GM12878 (cell line): ENCODE data around the gene KRT78. TPM values are rescaled to one million over a fixed set of nuclear protein-coding genes. Genes with fewer than 3 reads are reported as not detected.

Source experiments
- ATAC-seq: fragments of 200-7000 bp; cut with Tn5 transposase; 3 replicates; pipeline ENCODE4 v1.9.1; 2020; ENCODE audit warnings: mild to moderate bottlenecking, moderate library complexity
- BruUV-seq: library from RNA; stranded (reverse); fragments of 400-500 nt; replicated peaks from 2 replicates; lab custom pipeline; 2021; lab: Mats Ljungman, UMichigan
- CTCF ChIA-PET: fragments of 300-600 bp; sonication (Branson Sonifier 250); formaldehyde crosslinking; extraction: SDS; loops from one replicate; lab custom pipeline; 2021; ENCODE audit warnings: inconsistent platforms; lab: Yijun Ruan, JAX
- POLR2A ChIA-PET: fragments of 350-600 bp; formaldehyde crosslinking; extraction: SDS; loops from one replicate; lab custom pipeline; 2021; ENCODE audit warnings: inconsistent platforms; lab: Charles Lee
- RAD21 ChIA-PET: fragments of 300-600 bp; sonication (Branson Sonifier 250); formaldehyde crosslinking; loops from one replicate; lab custom pipeline; 2023; ENCODE audit warnings: antibody characterized with exemption; ENCODE audit not compliant: unreplicated experiment; lab: Charles Lee
- SMC1A ChIA-PET: fragments of 300-600 bp; sonication (Branson Sonifier 250); formaldehyde crosslinking; loops from one replicate; lab custom pipeline; 2023; ENCODE audit not compliant: unreplicated experiment, uncharacterized antibody; lab: Charles Lee
- DNase-seq: peaks from one replicate; pipeline ENCODE4 v3.0.0-alpha.2; 2011; ENCODE audit warnings: low read depth, low spot score
- FAIRE-seq: peaks from 3 replicates; lab custom pipeline; 2011; peaks lifted over from hg19 to GRCh38; lab: Jason Lieb, UNC
- H2AFZ ChIP-seq: 2 replicates; pipeline ENCODE4 v1.6.0; 2011; ENCODE audit warnings: low read depth, low read length, control low read depth; ENCODE audit not compliant: control insufficient read depth
- H3K27ac ChIP-seq: 2 replicates; pipeline ENCODE4 v1.5.1; 2011; ENCODE audit warnings: control low read depth; ENCODE audit not compliant: control insufficient read depth, insufficient read depth
- H3K27me3 ChIP-seq, 2 experiments: replicated peaks in 1 of 2; 2 replicates each; pipeline versions ENCODE4 v1.6.0 to v1.6.1; 2011; ENCODE audit warnings: low read length in 1 of 2; ENCODE audit not compliant: control insufficient read depth in 2 of 2, insufficient read depth in 2 of 2
- H3K36me3 ChIP-seq, 2 experiments: 2 replicates each; pipeline ENCODE4 v1.5.1; 2011; ENCODE audit warnings: low read length in 1 of 2; ENCODE audit not compliant: control insufficient read depth in 2 of 2, insufficient read depth in 2 of 2
- H3K4me1 ChIP-seq: 2 replicates; pipeline ENCODE4 v1.6.1; 2011; ENCODE audit warnings: mild to moderate bottlenecking, low read length, moderate library complexity, mixed read lengths; ENCODE audit not compliant: control insufficient read depth, insufficient read depth
- H3K4me2 ChIP-seq: 2 replicates; pipeline ENCODE4 v1.6.0; 2011; ENCODE audit warnings: control low read depth; ENCODE audit not compliant: control insufficient read depth, insufficient read depth
- H3K4me3 ChIP-seq: fragments of 200-600 bp; sonication (generic); 2 replicates; pipeline ENCODE4 v1.5.1; 2016
- H3K79me2 ChIP-seq: 2 replicates; pipeline ENCODE4 v1.6.0; 2011; ENCODE audit warnings: low read length; ENCODE audit not compliant: control insufficient read depth, insufficient read depth
- H3K9ac ChIP-seq: 2 replicates; pipeline ENCODE4 v1.8.0; 2011; ENCODE audit warnings: low read length, control low read depth, mixed read lengths; ENCODE audit not compliant: control insufficient read depth, insufficient read depth
- H3K9me3 ChIP-seq: replicated peaks from 3 replicates; pipeline ENCODE4 v1.5.1; 2011; ENCODE audit warnings: mild to moderate bottlenecking, low read length; ENCODE audit not compliant: control insufficient read depth, insufficient read depth
- H4K20me1 ChIP-seq: 2 replicates; pipeline ENCODE4 v1.6.0; 2011; ENCODE audit not compliant: control insufficient read depth, insufficient read depth
- BHLHE40 ChIP-seq, 2 experiments: fragments of 450-650 bp in 1 of 2; IDR thresholded peaks; 2 replicates each; pipeline ENCODE4 v1.6.1; 2011 to 2017; ENCODE audit warnings: low read depth in 2 of 2, borderline replicate concordance in 1 of 2, improper control_type of control experiment in 1 of 2, low read length in 1 of 2, mild to moderate bottlenecking in 1 of 2
- CBFB ChIP-seq: IDR thresholded peaks from 2 replicates; pipeline ENCODE4 v1.6.1; 2016; ENCODE audit warnings: antibody characterized with exemption, low read depth
- HDAC6 ChIP-seq: fragments of 200-600 bp; sonication (generic); IDR thresholded peaks from one replicate; pipeline ENCODE4 v1.8.0; 2017; ENCODE audit warnings: antibody characterized with exemption; ENCODE audit not compliant: unreplicated experiment
- LARP7 ChIP-seq: fragments of 450-650 bp; IDR thresholded peaks from 2 replicates; pipeline ENCODE4 v1.6.1; 2017; ENCODE audit warnings: mild to moderate bottlenecking
- PML ChIP-seq: IDR thresholded peaks from 2 replicates; pipeline ENCODE4 v1.6.1; 2012; ENCODE audit warnings: low read length, inconsistent platforms
- RUNX3 ChIP-seq: IDR thresholded peaks from 2 replicates; pipeline ENCODE4 v1.6.1; 2012; ENCODE audit warnings: low read length, inconsistent platforms
- SMC3 ChIP-seq: IDR thresholded peaks from 2 replicates; pipeline ENCODE4 v1.6.1; 2011; ENCODE audit warnings: low read length, improper control_type of control experiment, borderline replicate concordance
- SRF ChIP-seq, 2 experiments: IDR thresholded peaks; 2 replicates each; pipeline ENCODE4 v1.6.1; 2011; ENCODE audit warnings: low read depth in 2 of 2, low read length in 2 of 2, mild to moderate bottlenecking in 1 of 2, moderate library complexity in 1 of 2
- ZNF622 ChIP-seq: fragments of 450-650 bp; IDR thresholded peaks from 2 replicates; pipeline ENCODE4 v1.6.1; 2017; ENCODE audit warnings: mild to moderate bottlenecking, inconsistent platforms
- ZZZ3 ChIP-seq: IDR thresholded peaks from 2 replicates; pipeline ENCODE4 v1.6.1; 2011; ENCODE audit warnings: low read depth; ENCODE audit not compliant: control insufficient read depth, insufficient read length
- WGBS: methylation state at CpG from one replicate; pipeline ENCODE4 v1.1.6; 2016; ENCODE audit warnings: low lambda C conversion rate; ENCODE audit not compliant: insufficient replicate concordance, insufficient coverage; ENCODE audit errors: missing lambda C conversion rate; 5-methylcytosine and 5-hydroxymethylcytosine counted together
- in situ Hi-C: fragments of 300-500 bp; cut with MboI; formaldehyde crosslinking; loops from 9 replicates; pipeline ENCODE4 v1.14.3; 2018; ENCODE audit warnings: mixed read lengths
- intact Hi-C: fragments of 100-400 bp; cut with micrococcal nuclease; formaldehyde crosslinking; loops from one replicate; pipeline ENCODE4 v1.14.2; 2022; ENCODE audit not compliant: unreplicated experiment
- polyA plus RNA-seq, 11 experiments: library from polyadenylated mRNA; depleted of rRNA in 4 of 11; unstranded in 6 of 11; stranded (reverse) in 5 of 11; fragments of >200 nt; fragmentation: Nextera tagmentation in 4 of 11; fragmentation: Illumina TruSeq in 1 of 11; extraction: Ambion mirVana in 4 of 11; extraction: Trizol in 1 of 11; gene quantifications; 1 replicate in 1 of 11; 2 replicates in 10 of 11; pipeline versions ENCODE4 v1.2.1 to v1.2.3, GENCODE V29; 2011 to 2016; ENCODE audit warnings: inconsistent platforms in 2 of 11, missing spikeins in 2 of 11, low read depth in 1 of 11
- total RNA-seq, 4 experiments: library from RNA; depleted of rRNA in 3 of 4; stranded (reverse); fragments of >200 nt in 3 of 4; fragmentation: Illumina TruSeq in 1 of 4; extraction: Trizol in 1 of 4; gene quantifications; 2 replicates each; pipeline versions ENCODE4 v1.2.1 to v1.2.3, GENCODE V29; 2013 to 2021
- TF ChIP-seq, protein P1 (sequence below): IDR thresholded peaks from 2 replicates; pipeline ENCODE4 v1.6.1; 2012; ENCODE audit warnings: low read depth, low read length, improper control_type of control experiment
- TF ChIP-seq, protein P2 (sequence below): IDR thresholded peaks from 2 replicates; pipeline ENCODE4 v1.6.1; 2011; ENCODE audit warnings: borderline replicate concordance, low read depth, mild to moderate bottlenecking, moderate library complexity, mixed read lengths, low read length; ENCODE audit not compliant: insufficient read depth; ENCODE audit errors: extremely low read length

The KRT78 gene
- total and polyA plus RNA-seq, 10 of the 15 experiments (the other 5 are each of a cell fraction or from before 2014, with no cell fraction given) = 0.07 TPM; not detected in 9

- Histone ChIP-seq H3K4me3 (no peak overlapping the region), H3K4me1 (no peaks in the 10 kb centered on the region), H2AFZ (no peak overlapping the region), H3K4me2 (no peak overlapping the region), H3K27me3 (peaks cover 0 to 5% of the 10 kb centered on the region in 2 experiments; a peak in 1 of 4 replicates), H3K79me2 (no peaks in the 10 kb centered on the region), H3K27ac (no peak overlapping the region), H4K20me1 (no peaks in the 10 kb centered on the region), H3K36me3 (no peaks in the 10 kb centered on the region), H3K9ac (no peak overlapping the region), H3K9me3 (no peaks in the 10 kb centered on the region)
- BruUV-seq = no TSS peak
- no peak for FAIRE-seq
- SMC1A ChIA-PET = no interaction called here
- in situ Hi-C loops (no loop called here), intact Hi-C loops (no loop called here)
- RAD21 ChIA-PET = no interaction called here
- DNase-seq = no peak
- 0% methylated on average over 3 of the region's 3 CpGs for WGBS
- CTCF ChIA-PET = no interaction called here
- POLR2A ChIA-PET = interaction anchor here (0.6 kb wide), 1 partner anchor 9 kb away, joined by 3 read pairs; no protein-coding TSS in a partner anchor
- no peak for ATAC-seq
- TF ChIP-seq ZNF622 (no peak), ZZZ3 (no peak), PML (no peak), SRF (IDR thresholded peaks at IDR 0.05; ENCODE audit: low read depth in 2 of 2, low read length in 2 of 2) (no peak), LARP7 (no peak)
- TF ChIP-seq, protein P1, sequence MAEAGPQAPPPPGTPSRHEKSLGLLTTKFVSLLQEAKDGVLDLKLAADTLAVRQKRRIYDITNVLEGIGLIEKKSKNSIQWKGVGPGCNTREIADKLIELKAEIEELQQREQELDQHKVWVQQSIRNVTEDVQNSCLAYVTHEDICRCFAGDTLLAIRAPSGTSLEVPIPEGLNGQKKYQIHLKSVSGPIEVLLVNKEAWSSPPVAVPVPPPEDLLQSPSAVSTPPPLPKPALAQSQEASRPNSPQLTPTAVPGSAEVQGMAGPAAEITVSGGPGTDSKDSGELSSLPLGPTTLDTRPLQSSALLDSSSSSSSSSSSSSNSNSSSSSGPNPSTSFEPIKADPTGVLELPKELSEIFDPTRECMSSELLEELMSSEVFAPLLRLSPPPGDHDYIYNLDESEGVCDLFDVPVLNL = no peak
Observed at GRCh38 chr12:52805739-52806138, 43.1 kb downstream of the KRT78 start.

DNA sequence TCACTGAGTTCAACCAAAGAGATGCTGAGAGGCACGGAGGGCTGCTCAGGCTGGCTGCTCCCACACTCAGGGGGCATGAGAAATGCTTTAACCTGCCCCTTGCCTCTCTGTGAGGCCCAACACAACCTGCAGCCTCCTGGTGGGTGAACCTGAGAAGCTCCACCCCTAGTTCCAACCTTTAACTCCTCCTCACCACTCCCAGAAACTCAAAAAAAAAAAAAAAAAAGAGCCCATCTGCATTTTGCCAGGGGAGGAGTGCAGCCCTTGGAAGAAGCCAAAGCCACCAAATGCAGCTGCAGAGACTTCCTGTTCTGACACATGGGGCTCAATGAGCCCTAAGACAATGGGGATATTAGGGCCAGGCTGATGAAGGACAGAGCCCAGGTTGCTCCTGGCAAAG lies 43.8 kb downstream of the KRT78 start:
- ChIA-PET POLR2A (interaction anchor here (0.6 kb wide), 1 partner anchor 9 kb away, joined by 3 read pairs; no protein-coding TSS in a partner anchor), SMC1A (no interaction called here), RAD21 (no interaction called here), CTCF (no interaction called here)
- FAIRE-seq (no peak), ATAC-seq (no peak), DNase-seq (no peak)
- no peaks in the 10 kb centered on the region for H3K4me1 ChIP-seq
- WGBS = 0% methylated on average over 1 of the region's 1 CpG
- H2AFZ ChIP-seq = no peak overlapping the region
- in situ Hi-C loops (no loop called here), intact Hi-C loops (no loop called here)
- H3K9ac ChIP-seq = no peak overlapping the region
- no peaks in the 10 kb centered on the region for H3K36me3 ChIP-seq
- H3K27ac ChIP-seq = no peak overlapping the region
- peaks cover 0 to 5% of the 10 kb centered on the region in 2 experiments; a peak in 1 of 4 replicates for H3K27me3 ChIP-seq
- H3K4me2 ChIP-seq = no peak overlapping the region
- H3K9me3 ChIP-seq = no peaks in the 10 kb centered on the region
- H3K79me2 ChIP-seq = no peaks in the 10 kb centered on the region
- TF ChIP-seq CBFB (no peak), RUNX3 (no peak), SMC3 (no peak), HDAC6 (no peak), BHLHE40 (IDR thresholded peaks at IDR 0.05; ENCODE audit: borderline replicate concordance in 1 of 2, low read depth in 2 of 2, low read length in 1 of 2) (no peak)
- TF ChIP-seq, protein P2, sequence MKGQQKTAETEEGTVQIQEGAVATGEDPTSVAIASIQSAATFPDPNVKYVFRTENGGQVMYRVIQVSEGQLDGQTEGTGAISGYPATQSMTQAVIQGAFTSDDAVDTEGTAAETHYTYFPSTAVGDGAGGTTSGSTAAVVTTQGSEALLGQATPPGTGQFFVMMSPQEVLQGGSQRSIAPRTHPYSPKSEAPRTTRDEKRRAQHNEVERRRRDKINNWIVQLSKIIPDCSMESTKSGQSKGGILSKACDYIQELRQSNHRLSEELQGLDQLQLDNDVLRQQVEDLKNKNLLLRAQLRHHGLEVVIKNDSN = no peak
- TF ChIP-seq, all 136 proteins: peak for 0
- no TSS peak for BruUV-seq
- H3K4me3 ChIP-seq = no peak overlapping the region
- no peaks in the 10 kb centered on the region for H4K20me1 ChIP-seq
